GM12878 (cell line): ENCODE data around the gene GPR39. TPM values are rescaled to one million over a fixed set of nuclear protein-coding genes. Genes with fewer than 3 reads are reported as not detected.

Experiments used
- ATAC-seq: fragments of 200-7000 bp; cut with Tn5 transposase; 3 replicates; pipeline ENCODE4 v1.9.1; 2020; ENCODE audit warnings: mild to moderate bottlenecking, moderate library complexity
- BruUV-seq: library from RNA; stranded (reverse); fragments of 400-500 nt; replicated peaks from 2 replicates; lab custom pipeline; 2021; lab: Mats Ljungman, UMichigan
- CTCF ChIA-PET: fragments of 300-600 bp; sonication (Branson Sonifier 250); formaldehyde crosslinking; extraction: SDS; loops from one replicate; lab custom pipeline; 2021; ENCODE audit warnings: inconsistent platforms; lab: Yijun Ruan, JAX
- POLR2A ChIA-PET: fragments of 350-600 bp; formaldehyde crosslinking; extraction: SDS; loops from one replicate; lab custom pipeline; 2021; ENCODE audit warnings: inconsistent platforms; lab: Charles Lee
- RAD21 ChIA-PET: fragments of 300-600 bp; sonication (Branson Sonifier 250); formaldehyde crosslinking; loops from one replicate; lab custom pipeline; 2023; ENCODE audit warnings: antibody characterized with exemption; ENCODE audit not compliant: unreplicated experiment; lab: Charles Lee
- SMC1A ChIA-PET: fragments of 300-600 bp; sonication (Branson Sonifier 250); formaldehyde crosslinking; loops from one replicate; lab custom pipeline; 2023; ENCODE audit not compliant: unreplicated experiment, uncharacterized antibody; lab: Charles Lee
- DNase-seq: peaks from one replicate; pipeline ENCODE4 v3.0.0-alpha.2; 2011; ENCODE audit warnings: low read depth, low spot score
- FAIRE-seq: peaks from 3 replicates; lab custom pipeline; 2011; peaks lifted over from hg19 to GRCh38; lab: Jason Lieb, UNC
- H2AFZ ChIP-seq: 2 replicates; pipeline ENCODE4 v1.6.0; 2011; ENCODE audit warnings: low read depth, low read length, control low read depth; ENCODE audit not compliant: control insufficient read depth
- H3K27ac ChIP-seq: 2 replicates; pipeline ENCODE4 v1.5.1; 2011; ENCODE audit warnings: control low read depth; ENCODE audit not compliant: control insufficient read depth, insufficient read depth
- H3K27me3 ChIP-seq, 2 experiments: replicated peaks in 1 of 2; 2 replicates each; pipeline versions ENCODE4 v1.6.0 to v1.6.1; 2011; ENCODE audit warnings: low read length in 1 of 2; ENCODE audit not compliant: control insufficient read depth in 2 of 2, insufficient read depth in 2 of 2
- H3K36me3 ChIP-seq, 2 experiments: 2 replicates each; pipeline ENCODE4 v1.5.1; 2011; ENCODE audit warnings: low read length in 1 of 2; ENCODE audit not compliant: control insufficient read depth in 2 of 2, insufficient read depth in 2 of 2
- H3K4me1 ChIP-seq: 2 replicates; pipeline ENCODE4 v1.6.1; 2011; ENCODE audit warnings: mild to moderate bottlenecking, low read length, moderate library complexity, mixed read lengths; ENCODE audit not compliant: control insufficient read depth, insufficient read depth
- H3K4me2 ChIP-seq: 2 replicates; pipeline ENCODE4 v1.6.0; 2011; ENCODE audit warnings: control low read depth; ENCODE audit not compliant: control insufficient read depth, insufficient read depth
- H3K4me3 ChIP-seq: fragments of 200-600 bp; sonication (generic); 2 replicates; pipeline ENCODE4 v1.5.1; 2016
- H3K79me2 ChIP-seq: 2 replicates; pipeline ENCODE4 v1.6.0; 2011; ENCODE audit warnings: low read length; ENCODE audit not compliant: control insufficient read depth, insufficient read depth
- H3K9ac ChIP-seq: 2 replicates; pipeline ENCODE4 v1.8.0; 2011; ENCODE audit warnings: low read length, control low read depth, mixed read lengths; ENCODE audit not compliant: control insufficient read depth, insufficient read depth
- H3K9me3 ChIP-seq: replicated peaks from 3 replicates; pipeline ENCODE4 v1.5.1; 2011; ENCODE audit warnings: mild to moderate bottlenecking, low read length; ENCODE audit not compliant: control insufficient read depth, insufficient read depth
- H4K20me1 ChIP-seq: 2 replicates; pipeline ENCODE4 v1.6.0; 2011; ENCODE audit not compliant: control insufficient read depth, insufficient read depth
- ATF2 ChIP-seq: IDR thresholded peaks from 2 replicates; pipeline ENCODE4 v1.6.1; 2012; ENCODE audit warnings: low read length, inconsistent platforms
- ATF7 ChIP-seq: fragments of 450-650 bp; IDR thresholded peaks from 2 replicates; pipeline ENCODE4 v1.6.1; 2016; ENCODE audit warnings: low read depth, mild to moderate bottlenecking
- CTCF ChIP-seq, 3 experiments: IDR thresholded peaks in 2 of 3; conservative IDR thresholded peaks in 1 of 3; 2 replicates each; pipeline ENCODE4 v1.5.1; 2011; ENCODE audit warnings: low read depth in 3 of 3, low read length in 3 of 3, mild to moderate bottlenecking in 3 of 3, control low read depth in 2 of 3, moderate library complexity in 2 of 3, inconsistent platforms in 1 of 3, mixed read lengths in 1 of 3; ENCODE audit not compliant: control insufficient read depth in 2 of 3, insufficient read depth in 1 of 3; ENCODE audit errors: extremely low read depth in 1 of 3
- EP300 ChIP-seq, 2 experiments: fragments of 150-350 bp in 1 of 2; IDR thresholded peaks; 2 replicates each; pipeline ENCODE4 v1.6.1; 2011 to 2012; ENCODE audit warnings: low read depth in 2 of 2, low read length in 2 of 2, borderline replicate concordance in 1 of 2, improper control_type of control experiment in 1 of 2, inconsistent platforms in 1 of 2; ENCODE audit not compliant: control insufficient read depth in 1 of 2
- MYB ChIP-seq: fragments of 150-350 bp; IDR thresholded peaks from 2 replicates; pipeline ENCODE4 v1.6.1; 2014; ENCODE audit warnings: mild to moderate bottlenecking, low read depth, low read length, borderline replicate concordance
- RAD21 ChIP-seq: IDR thresholded peaks from 2 replicates; pipeline ENCODE4 v1.6.1; 2011; ENCODE audit warnings: mild to moderate bottlenecking, low read depth, low read length, moderate library complexity; ENCODE audit not compliant: insufficient read depth
- ZNF384 ChIP-seq: IDR thresholded peaks from 2 replicates; pipeline ENCODE4 v1.6.1; 2012; ENCODE audit warnings: low read depth, mild to moderate bottlenecking, low read length, improper control_type of control experiment, borderline replicate concordance
- WGBS: methylation state at CpG from one replicate; pipeline ENCODE4 v1.1.6; 2016; ENCODE audit warnings: low lambda C conversion rate; ENCODE audit not compliant: insufficient replicate concordance, insufficient coverage; ENCODE audit errors: missing lambda C conversion rate; 5-methylcytosine and 5-hydroxymethylcytosine counted together
- in situ Hi-C: fragments of 300-500 bp; cut with MboI; formaldehyde crosslinking; loops from 9 replicates; pipeline ENCODE4 v1.14.3; 2018; ENCODE audit warnings: mixed read lengths
- intact Hi-C: fragments of 100-400 bp; cut with micrococcal nuclease; formaldehyde crosslinking; loops from one replicate; pipeline ENCODE4 v1.14.2; 2022; ENCODE audit not compliant: unreplicated experiment
- polyA plus RNA-seq, 11 experiments: library from polyadenylated mRNA; depleted of rRNA in 4 of 11; unstranded in 6 of 11; stranded (reverse) in 5 of 11; fragments of >200 nt; fragmentation: Nextera tagmentation in 4 of 11; fragmentation: Illumina TruSeq in 1 of 11; extraction: Ambion mirVana in 4 of 11; extraction: Trizol in 1 of 11; gene quantifications; 1 replicate in 1 of 11; 2 replicates in 10 of 11; pipeline versions ENCODE4 v1.2.1 to v1.2.3, GENCODE V29; 2011 to 2016; ENCODE audit warnings: inconsistent platforms in 2 of 11, missing spikeins in 2 of 11, low read depth in 1 of 11
- total RNA-seq, 4 experiments: library from RNA; depleted of rRNA in 3 of 4; stranded (reverse); fragments of >200 nt in 3 of 4; fragmentation: Illumina TruSeq in 1 of 4; extraction: Trizol in 1 of 4; gene quantifications; 2 replicates each; pipeline versions ENCODE4 v1.2.1 to v1.2.3, GENCODE V29; 2013 to 2021

GPR39 gene
- total and polyA plus RNA-seq, 10 of the 15 experiments (the other 5 are each of a cell fraction or from before 2014, with no cell fraction given), result 0.05 to 0.23 TPM; not detected in 8

- TF ChIP-seq CTCF (IDR thresholded peaks at IDR 0.05 in 2 of 3, conservative IDR thresholded peaks at IDR 0.05 in 1 of 3; ENCODE audit: control insufficient read depth in 2 of 3, extremely low read depth in 1 of 3, insufficient read depth in 1 of 3, low read depth in 3 of 3, low read length in 3 of 3), result no peak
- TF ChIP-seq MYB, result no peak
- TF ChIP-seq ATF7, result no peak
- TF ChIP-seq ZNF384, result no peak
- TF ChIP-seq RAD21, result no peak
- no peak for TF ChIP-seq ATF2
These were observed 173.4 kb downstream of the GPR39 start (continued) for GRCh38 chr2:132589966-132590365.

- no peaks in the 10 kb centered on the region for H3K27me3 ChIP-seq
- ChIA-PET POLR2A (no interaction called here), RAD21 (no interaction called here), SMC1A (no interaction called here), CTCF (no interaction called here)
- H3K4me1 ChIP-seq, result no peaks in the 10 kb centered on the region
- no peaks in the 10 kb centered on the region for H4K20me1 ChIP-seq
- WGBS, result 15% methylated on average over 2 of the region's 2 CpGs
- no peak for DNase-seq
- no peaks in the 10 kb centered on the region for H3K9me3 ChIP-seq
- no peak overlapping the region for H2AFZ ChIP-seq
- intact Hi-C loops (no loop called here), in situ Hi-C loops (no loop called here)
- no TSS peak for BruUV-seq
- ATAC-seq, result no peak
- no peaks in the 10 kb centered on the region for H3K36me3 ChIP-seq
- H3K27ac ChIP-seq, result no peak overlapping the region
- no peak for FAIRE-seq
- H3K4me3 ChIP-seq, result no peak overlapping the region
- H3K9ac ChIP-seq, result no peak overlapping the region
- H3K4me2 ChIP-seq, result no peak overlapping the region
- TF ChIP-seq EP300 (IDR thresholded peaks at IDR 0.05; ENCODE audit: borderline replicate concordance in 1 of 2, control insufficient read depth in 1 of 2, low read depth in 2 of 2, low read length in 2 of 2), result no peak
- no peaks in the 10 kb centered on the region for H3K79me2 ChIP-seq
These were observed 176.6 kb downstream of the GPR39 start for GRCh38 chr2:132593171-132593570.
